K562 (cell line): ENCODE results near the gene SLTM. TPM values are rescaled to one million over a fixed set of nuclear protein-coding genes. Genes with fewer than 3 reads are reported as not detected.
"Not testable (repeated sequence)": the region's sequence is repeated elsewhere in the genome, so short reads cannot be mapped to it uniquely, and the experiment has no call there.

ENCODE experiments used
- ATAC-seq: fragments of 200-7000 bp; cut with Tn5 transposase; 3 replicates; pipeline ENCODE4 v1.9.1; 2020; ENCODE audit warnings: moderate library complexity
- BruUV-seq: library from RNA; stranded (reverse); fragments of 400-500 nt; replicated peaks from 2 replicates; lab custom pipeline; 2021; lab: Mats Ljungman, UMichigan
- CTCF ChIA-PET: fragments of 300-600 bp; formaldehyde crosslinking; extraction: SDS; loops from one replicate; lab custom pipeline; 2021; ENCODE audit warnings: low intra/inter-chr PET ratio; lab: Yijun Ruan, JAX
- POLR2A ChIA-PET: fragments of 300-600, 350-650 bp; sonication (Branson Sonifier 250); formaldehyde crosslinking; extraction: SDS; loops from one replicate; lab custom pipeline; 2021; ENCODE audit warnings: antibody characterized with exemption, inconsistent platforms; lab: Yijun Ruan, JAX
- DNase-seq, 4 experiments: peaks; one replicate each; pipeline versions ENCODE4 v3.0.0 to v3.0.0-alpha.2; 2011 to 2018; ENCODE audit warnings: low spot score in 3 of 4, mixed read lengths in 3 of 4; ENCODE audit errors: extremely low read depth in 1 of 4
- FAIRE-seq: peaks from 2 replicates; lab custom pipeline; 2011; peaks lifted over from hg19 to GRCh38; lab: Jason Lieb, UNC
- H2AFZ ChIP-seq: 2 replicates; pipeline ENCODE4 v1.6.0; 2011; ENCODE audit warnings: low read depth, low read length, control low read depth, inconsistent platforms
- H3K27ac ChIP-seq: fragments of 200-600 bp; 3 replicates; pipeline ENCODE4 v1.8.0; 2011; ENCODE audit warnings: low read depth, mild to moderate bottlenecking, control low read depth, inconsistent platforms, low read length, moderate library complexity, mixed read lengths; ENCODE audit errors: extremely low read depth
- H3K27me3 ChIP-seq, 2 experiments: fragments of 300-600 bp in 1 of 2; 2 replicates in 1 of 2; 3 replicates in 1 of 2; pipeline versions ENCODE4 v1.6.0 to v1.8.0; 2011; ENCODE audit warnings: inconsistent platforms in 2 of 2, low read length in 2 of 2, mild to moderate bottlenecking in 1 of 2, mixed read lengths in 1 of 2, moderate library complexity in 1 of 2; ENCODE audit not compliant: control insufficient read depth in 2 of 2, insufficient read depth in 2 of 2
- H3K36me3 ChIP-seq: fragments of 300-600 bp; 3 replicates; pipeline ENCODE4 v1.8.0; 2011; ENCODE audit warnings: mild to moderate bottlenecking, low read length, inconsistent platforms; ENCODE audit not compliant: control insufficient read depth, insufficient read depth
- H3K4me1 ChIP-seq, 2 experiments: fragments of 200-600 bp in 1 of 2; replicated peaks in 1 of 2; 2 replicates in 1 of 2; 3 replicates in 1 of 2; pipeline versions ENCODE4 v1.5.1 to v1.8.0; 2011; ENCODE audit warnings: inconsistent platforms in 2 of 2, low read length in 2 of 2, mild to moderate bottlenecking in 1 of 2, mixed read lengths in 1 of 2, moderate library complexity in 1 of 2; ENCODE audit not compliant: control insufficient read depth in 2 of 2, insufficient read depth in 2 of 2
- H3K4me2 ChIP-seq: 2 replicates; pipeline ENCODE4 v1.6.1; 2011; ENCODE audit warnings: low read length, control low read depth, inconsistent platforms, mixed read lengths; ENCODE audit not compliant: insufficient read depth
- H3K4me3 ChIP-seq: fragments of 200-600 bp; sonication (generic), shearing (Covaris generic); 2 replicates; pipeline ENCODE4 v1.5.1; 2016; ENCODE audit warnings: control low read depth, inconsistent platforms
- H3K79me2 ChIP-seq: fragments of 200-600 bp; 3 replicates; pipeline ENCODE4 v1.8.0; 2011; ENCODE audit warnings: low read length, inconsistent platforms; ENCODE audit not compliant: control insufficient read depth, insufficient read depth
- H3K9ac ChIP-seq, 2 experiments: 2 replicates each; pipeline versions ENCODE4 v1.6.0 to v1.6.1; 2011; ENCODE audit warnings: low read depth in 2 of 2, low read length in 2 of 2, control low read depth in 1 of 2, inconsistent platforms in 1 of 2, mild to moderate bottlenecking in 1 of 2, mixed read lengths in 1 of 2; ENCODE audit not compliant: insufficient read depth in 1 of 2
- H3K9me1 ChIP-seq: one replicate; pipeline ENCODE4 v1.6.0; 2011; ENCODE audit warnings: inconsistent platforms, mild to moderate bottlenecking, low read length, moderate library complexity; ENCODE audit not compliant: control insufficient read depth, insufficient read depth
- H3K9me3 ChIP-seq: replicated peaks from 2 replicates; pipeline ENCODE4 v1.5.1; 2011; ENCODE audit warnings: low read depth, low read length, inconsistent platforms; ENCODE audit not compliant: control insufficient read depth, insufficient read depth
- H4K20me1 ChIP-seq: replicated peaks from 2 replicates; pipeline ENCODE4 v1.6.1; 2011; ENCODE audit warnings: low read length, inconsistent platforms, mixed read lengths; ENCODE audit not compliant: control insufficient read depth, insufficient read depth
- WGBS: fragments of 100-300 bp; shearing (Covaris generic); methylation state at CpG from one replicate; pipeline ENCODE4 v1.1.6; 2016; ENCODE audit warnings: low coverage, mixed read lengths; ENCODE audit not compliant: insufficient coverage; ENCODE audit errors: missing lambda C conversion rate; 5-methylcytosine and 5-hydroxymethylcytosine counted together
- in situ Hi-C: fragments of 300-500 bp; cut with MboI; formaldehyde crosslinking; loops from 4 replicates; pipeline ENCODE4 v1.15.0; 2018; ENCODE audit warnings: inconsistent platforms, mixed read lengths
- intact Hi-C: fragments of 100-400 bp; cut with micrococcal nuclease; formaldehyde crosslinking; loops from 2 replicates; pipeline ENCODE4 v1.14.2; 2022
- polyA plus RNA-seq, 8 experiments: library from polyadenylated mRNA; depleted of rRNA in 4 of 8; stranded (reverse) in 5 of 8; unstranded in 3 of 8; fragments of >200 nt; fragmentation: Nextera tagmentation in 2 of 8; fragmentation: Illumina TruSeq in 1 of 8; extraction: Ambion mirVana in 2 of 8; extraction: Trizol in 1 of 8; gene quantifications; 2 replicates each; pipeline versions ENCODE4 v1.2.1 to v1.2.3, GENCODE V29; 2011 to 2014; ENCODE audit warnings: inconsistent platforms in 1 of 8, missing spikeins in 1 of 8
- total RNA-seq, 7 experiments: library from RNA; depleted of rRNA in 6 of 7; stranded (reverse); fragments of >200 nt in 6 of 7; fragmentation: Illumina TruSeq in 2 of 7; extraction: Trizol in 2 of 7; gene quantifications; 2 replicates each; pipeline versions ENCODE4 v1.2.1 to v1.2.3, GENCODE V29; 2011 to 2021; ENCODE audit warnings: low replicate concordance in 1 of 7
- TF ChIP-seq, protein P1 (sequence below): IDR thresholded peaks from 2 replicates; pipeline ENCODE4 v1.6.1; 2016; ENCODE audit warnings: missing genetic modification characterization, missing compliant biosample characterization
- TF ChIP-seq, protein P2 (sequence below): sonication (generic); formaldehyde crosslinking; IDR thresholded peaks from 2 replicates; pipeline ENCODE4 v1.8.0; 2022; ENCODE audit warnings: mild to moderate bottlenecking, missing genetic modification reagents

SLTM gene
- total and polyA plus RNA-seq, 9 of the 15 experiments (the other 6 are each of a cell fraction or from before 2014, with no cell fraction given): 39.5 to 163 (median 102) TPM

DNA sequence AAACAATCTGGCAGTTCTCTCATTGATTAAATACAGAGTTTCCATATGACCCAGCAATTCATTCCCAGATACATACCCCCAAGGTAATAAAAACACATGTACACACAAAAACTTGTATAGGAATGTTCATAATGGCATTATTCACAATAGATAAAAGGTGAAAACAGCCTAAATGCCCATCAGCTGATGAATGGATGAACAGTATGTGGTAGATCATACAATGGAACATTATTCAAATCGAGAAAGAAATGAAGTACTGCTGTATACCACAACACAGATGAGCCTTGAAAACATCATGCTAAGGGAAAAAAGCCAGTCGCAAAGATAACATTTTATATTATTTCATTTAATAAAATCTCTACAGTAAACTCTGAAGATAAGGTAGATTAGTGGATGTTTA lies 71.2 kb downstream of the SLTM start:
- H3K9me1 ChIP-seq: no peaks in the 10 kb centered on the region
- H3K9me3 ChIP-seq: no peaks in the 10 kb centered on the region
- H3K79me2 ChIP-seq: no peaks in the 10 kb centered on the region
- no peak overlapping the region for H3K4me3 ChIP-seq
- ATAC-seq (no peak), FAIRE-seq (no peak), DNase-seq (no peak)
- H3K4me2 ChIP-seq: no peak overlapping the region
- WGBS: 59% methylated on average over 2 of the region's 2 CpGs
- H3K27ac ChIP-seq: no peak overlapping the region
- peaks cover 0 to 20% of the 10 kb centered on the region in 2 experiments; a peak in 2 of 5 replicates for H3K4me1 ChIP-seq
- H4K20me1 ChIP-seq: no peaks in the 10 kb centered on the region
- no peaks in the 10 kb centered on the region for H3K27me3 ChIP-seq
- no peak overlapping the region for H2AFZ ChIP-seq
- TF ChIP-seq, protein P1, sequence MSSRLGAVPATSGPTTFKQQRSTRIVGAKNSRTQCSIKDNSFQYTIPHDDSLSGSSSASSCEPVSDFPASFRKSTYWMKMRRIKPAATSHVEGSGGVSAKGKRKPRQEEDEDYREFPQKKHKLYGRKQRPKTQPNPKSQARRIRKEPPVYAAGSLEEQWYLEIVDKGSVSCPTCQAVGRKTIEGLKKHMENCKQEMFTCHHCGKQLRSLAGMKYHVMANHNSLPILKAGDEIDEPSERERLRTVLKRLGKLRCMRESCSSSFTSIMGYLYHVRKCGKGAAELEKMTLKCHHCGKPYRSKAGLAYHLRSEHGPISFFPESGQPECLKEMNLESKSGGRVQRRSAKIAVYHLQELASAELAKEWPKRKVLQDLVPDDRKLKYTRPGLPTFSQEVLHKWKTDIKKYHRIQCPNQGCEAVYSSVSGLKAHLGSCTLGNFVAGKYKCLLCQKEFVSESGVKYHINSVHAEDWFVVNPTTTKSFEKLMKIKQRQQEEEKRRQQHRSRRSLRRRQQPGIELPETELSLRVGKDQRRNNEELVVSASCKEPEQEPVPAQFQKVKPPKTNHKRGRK (tag): no peak
- TF ChIP-seq, protein P2, sequence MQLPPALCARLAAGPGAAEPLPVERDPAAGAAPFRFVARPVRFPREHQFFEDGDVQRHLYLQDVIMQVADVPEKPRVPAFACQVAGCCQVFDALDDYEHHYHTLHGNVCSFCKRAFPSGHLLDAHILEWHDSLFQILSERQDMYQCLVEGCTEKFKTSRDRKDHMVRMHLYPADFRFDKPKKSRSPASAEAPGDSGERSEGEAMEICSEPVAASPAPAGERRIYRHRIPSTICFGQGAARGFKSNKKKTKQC (CRISPR knock-in tag): no peak
- intact Hi-C loops (no loop called here), in situ Hi-C loops (no loop called here)
- no peaks in the 10 kb centered on the region for H3K36me3 ChIP-seq
- ChIA-PET CTCF (no interaction called here), POLR2A (no interaction called here)
- no TSS peak for BruUV-seq
- no peak overlapping the region for H3K9ac ChIP-seq

DNA sequence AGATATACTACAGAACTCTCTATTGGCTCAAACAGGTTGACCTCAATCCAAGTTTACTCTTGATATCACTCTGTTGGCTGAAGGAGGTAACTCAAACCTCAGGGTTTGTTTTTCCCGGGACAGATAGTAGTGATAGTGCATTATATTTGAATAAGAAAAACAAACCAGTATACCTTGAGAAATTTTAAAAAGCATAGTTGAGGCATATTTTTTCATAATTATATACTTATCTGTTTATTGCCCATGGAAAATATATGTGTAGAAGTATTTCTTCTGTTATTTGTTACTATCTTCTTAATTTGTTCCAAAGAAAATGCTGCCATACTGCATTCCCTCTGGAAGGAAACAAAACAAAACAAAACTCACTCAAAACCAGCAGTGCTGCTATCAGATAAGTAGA lies 76.9 kb downstream of the SLTM start:
- H4K20me1 ChIP-seq, POLR2A ChIA-PET, CTCF ChIA-PET, intact Hi-C loops, ATAC-seq, H3K4me3 ChIP-seq, H2AFZ ChIP-seq, H3K27ac ChIP-seq, H3K9ac ChIP-seq, H3K79me2 ChIP-seq, H3K27me3 ChIP-seq, DNase-seq, BruUV-seq, in situ Hi-C loops, H3K4me1 ChIP-seq, H3K9me1 ChIP-seq, H3K4me2 ChIP-seq, FAIRE-seq, H3K9me3 ChIP-seq: not testable (repeated sequence)
- WGBS: 55% methylated on average over 1 of the region's 1 CpG
- peaks cover 19% of the 10 kb centered on the region; the same call in 2 of the 3 replicates for H3K36me3 ChIP-seq
